K562 (cell line): ENCODE results near the gene KLHDC7B. TPM values are rescaled to one million over a fixed set of nuclear protein-coding genes. Genes with fewer than 3 reads are reported as not detected.

Experiments
- ATAC-seq: fragments of 200-7000 bp; cut with Tn5 transposase; 3 replicates; pipeline ENCODE4 v1.9.1; 2020; ENCODE audit warnings: moderate library complexity
- BruUV-seq: library from RNA; stranded (reverse); fragments of 400-500 nt; replicated peaks from 2 replicates; lab custom pipeline; 2021; lab: Mats Ljungman, UMichigan
- CTCF ChIA-PET: fragments of 300-600 bp; formaldehyde crosslinking; extraction: SDS; loops from one replicate; lab custom pipeline; 2021; ENCODE audit warnings: low intra/inter-chr PET ratio; lab: Yijun Ruan, JAX
- POLR2A ChIA-PET: fragments of 300-600, 350-650 bp; sonication (Branson Sonifier 250); formaldehyde crosslinking; extraction: SDS; loops from one replicate; lab custom pipeline; 2021; ENCODE audit warnings: antibody characterized with exemption, inconsistent platforms; lab: Yijun Ruan, JAX
- DNase-seq, 4 experiments: peaks; one replicate each; pipeline versions ENCODE4 v3.0.0 to v3.0.0-alpha.2; 2011 to 2018; ENCODE audit warnings: low spot score in 3 of 4, mixed read lengths in 3 of 4; ENCODE audit errors: extremely low read depth in 1 of 4
- FAIRE-seq: peaks from 2 replicates; lab custom pipeline; 2011; peaks lifted over from hg19 to GRCh38; lab: Jason Lieb, UNC
- H2AFZ ChIP-seq: 2 replicates; pipeline ENCODE4 v1.6.0; 2011; ENCODE audit warnings: low read depth, low read length, control low read depth, inconsistent platforms
- H3K27ac ChIP-seq: fragments of 200-600 bp; 3 replicates; pipeline ENCODE4 v1.8.0; 2011; ENCODE audit warnings: low read depth, mild to moderate bottlenecking, control low read depth, inconsistent platforms, low read length, moderate library complexity, mixed read lengths; ENCODE audit errors: extremely low read depth
- H3K27me3 ChIP-seq, 2 experiments: fragments of 300-600 bp in 1 of 2; 2 replicates in 1 of 2; 3 replicates in 1 of 2; pipeline versions ENCODE4 v1.6.0 to v1.8.0; 2011; ENCODE audit warnings: inconsistent platforms in 2 of 2, low read length in 2 of 2, mild to moderate bottlenecking in 1 of 2, mixed read lengths in 1 of 2, moderate library complexity in 1 of 2; ENCODE audit not compliant: control insufficient read depth in 2 of 2, insufficient read depth in 2 of 2
- H3K36me3 ChIP-seq: fragments of 300-600 bp; 3 replicates; pipeline ENCODE4 v1.8.0; 2011; ENCODE audit warnings: mild to moderate bottlenecking, low read length, inconsistent platforms; ENCODE audit not compliant: control insufficient read depth, insufficient read depth
- H3K4me1 ChIP-seq, 2 experiments: fragments of 200-600 bp in 1 of 2; replicated peaks in 1 of 2; 2 replicates in 1 of 2; 3 replicates in 1 of 2; pipeline versions ENCODE4 v1.5.1 to v1.8.0; 2011; ENCODE audit warnings: inconsistent platforms in 2 of 2, low read length in 2 of 2, mild to moderate bottlenecking in 1 of 2, mixed read lengths in 1 of 2, moderate library complexity in 1 of 2; ENCODE audit not compliant: control insufficient read depth in 2 of 2, insufficient read depth in 2 of 2
- H3K4me2 ChIP-seq: 2 replicates; pipeline ENCODE4 v1.6.1; 2011; ENCODE audit warnings: low read length, control low read depth, inconsistent platforms, mixed read lengths; ENCODE audit not compliant: insufficient read depth
- H3K4me3 ChIP-seq: fragments of 200-600 bp; sonication (generic), shearing (Covaris generic); 2 replicates; pipeline ENCODE4 v1.5.1; 2016; ENCODE audit warnings: control low read depth, inconsistent platforms
- H3K79me2 ChIP-seq: fragments of 200-600 bp; 3 replicates; pipeline ENCODE4 v1.8.0; 2011; ENCODE audit warnings: low read length, inconsistent platforms; ENCODE audit not compliant: control insufficient read depth, insufficient read depth
- H3K9ac ChIP-seq, 2 experiments: 2 replicates each; pipeline versions ENCODE4 v1.6.0 to v1.6.1; 2011; ENCODE audit warnings: low read depth in 2 of 2, low read length in 2 of 2, control low read depth in 1 of 2, inconsistent platforms in 1 of 2, mild to moderate bottlenecking in 1 of 2, mixed read lengths in 1 of 2; ENCODE audit not compliant: insufficient read depth in 1 of 2
- H3K9me1 ChIP-seq: one replicate; pipeline ENCODE4 v1.6.0; 2011; ENCODE audit warnings: inconsistent platforms, mild to moderate bottlenecking, low read length, moderate library complexity; ENCODE audit not compliant: control insufficient read depth, insufficient read depth
- H3K9me3 ChIP-seq: replicated peaks from 2 replicates; pipeline ENCODE4 v1.5.1; 2011; ENCODE audit warnings: low read depth, low read length, inconsistent platforms; ENCODE audit not compliant: control insufficient read depth, insufficient read depth
- H4K20me1 ChIP-seq: replicated peaks from 2 replicates; pipeline ENCODE4 v1.6.1; 2011; ENCODE audit warnings: low read length, inconsistent platforms, mixed read lengths; ENCODE audit not compliant: control insufficient read depth, insufficient read depth
- BHLHE40 ChIP-seq: IDR thresholded peaks from 2 replicates; pipeline ENCODE4 v1.6.1; 2011; ENCODE audit warnings: low read length, improper control_type of control experiment
- DDX20 ChIP-seq: fragments of 450-650 bp; IDR thresholded peaks from 2 replicates; pipeline ENCODE4 v1.6.1; 2016; ENCODE audit warnings: missing genetic modification characterization, low read depth, mild to moderate bottlenecking, missing compliant biosample characterization, moderate library complexity
- ELF2 ChIP-seq: fragments of 250-450 bp; sonication (Bioruptor Pico); IDR thresholded peaks from 2 replicates; pipeline ENCODE4 v1.5.0; 2021; ENCODE audit warnings: mild to moderate bottlenecking
- ESRRB ChIP-seq: fragments of 250-450 bp; sonication (Bioruptor Pico); IDR thresholded peaks from 2 replicates; pipeline ENCODE4 v1.5.0; 2020; ENCODE audit warnings: mild to moderate bottlenecking, moderate library complexity, borderline replicate concordance
- KDM4B ChIP-seq, 2 experiments: fragments of 450-650 bp in 1 of 2; sonication (generic) in 1 of 2; IDR thresholded peaks; 2 replicates each; pipeline ENCODE4 v1.6.1; 2016 to 2017; ENCODE audit warnings: borderline replicate concordance in 2 of 2, antibody characterized with exemption in 1 of 2, low read depth in 1 of 2, mild to moderate bottlenecking in 1 of 2
- KHSRP ChIP-seq: fragments of 450-650 bp; IDR thresholded peaks from 2 replicates; pipeline ENCODE4 v1.6.1; 2017
- MECOM ChIP-seq: fragments of 250-450 bp; sonication (Bioruptor Pico); IDR thresholded peaks from 2 replicates; pipeline ENCODE4 v1.8.0; 2022; ENCODE audit warnings: inconsistent platforms
- SUPT5H ChIP-seq: fragments of 450-650 bp; IDR thresholded peaks from 2 replicates; pipeline ENCODE4 v1.6.1; 2016
- ZNF282 ChIP-seq: sonication (generic); formaldehyde crosslinking; IDR thresholded peaks from 2 replicates; pipeline ENCODE4 v1.8.1; 2023; ENCODE audit warnings: missing genetic modification reagents
- ZNF57 ChIP-seq: fragments of 450-650 bp; formaldehyde crosslinking; IDR thresholded peaks from 2 replicates; pipeline ENCODE4 v1.4.0; 2020; ENCODE audit warnings: mild to moderate bottlenecking, moderate library complexity
- ZNF79 ChIP-seq: fragments of 250-450 bp; sonication (Bioruptor Pico); IDR thresholded peaks from 2 replicates; pipeline ENCODE4 v1.4.0; 2020; ENCODE audit warnings: low read depth, mild to moderate bottlenecking, moderate library complexity
- WGBS: fragments of 100-300 bp; shearing (Covaris generic); methylation state at CpG from one replicate; pipeline ENCODE4 v1.1.6; 2016; ENCODE audit warnings: low coverage, mixed read lengths; ENCODE audit not compliant: insufficient coverage; ENCODE audit errors: missing lambda C conversion rate; 5-methylcytosine and 5-hydroxymethylcytosine counted together
- in situ Hi-C: fragments of 300-500 bp; cut with MboI; formaldehyde crosslinking; loops from 4 replicates; pipeline ENCODE4 v1.15.0; 2018; ENCODE audit warnings: inconsistent platforms, mixed read lengths
- intact Hi-C: fragments of 100-400 bp; cut with micrococcal nuclease; formaldehyde crosslinking; loops from 2 replicates; pipeline ENCODE4 v1.14.2; 2022
- polyA plus RNA-seq, 8 experiments: library from polyadenylated mRNA; depleted of rRNA in 4 of 8; stranded (reverse) in 5 of 8; unstranded in 3 of 8; fragments of >200 nt; fragmentation: Nextera tagmentation in 2 of 8; fragmentation: Illumina TruSeq in 1 of 8; extraction: Ambion mirVana in 2 of 8; extraction: Trizol in 1 of 8; gene quantifications; 2 replicates each; pipeline versions ENCODE4 v1.2.1 to v1.2.3, GENCODE V29; 2011 to 2014; ENCODE audit warnings: inconsistent platforms in 1 of 8, missing spikeins in 1 of 8
- total RNA-seq, 7 experiments: library from RNA; depleted of rRNA in 6 of 7; stranded (reverse); fragments of >200 nt in 6 of 7; fragmentation: Illumina TruSeq in 2 of 7; extraction: Trizol in 2 of 7; gene quantifications; 2 replicates each; pipeline versions ENCODE4 v1.2.1 to v1.2.3, GENCODE V29; 2011 to 2021; ENCODE audit warnings: low replicate concordance in 1 of 7
- TF ChIP-seq, protein P1 (sequence below): sonication (generic); formaldehyde crosslinking; IDR thresholded peaks from 2 replicates; pipeline ENCODE4 v1.8.1; 2023; ENCODE audit warnings: mild to moderate bottlenecking, missing genetic modification reagents, moderate library complexity
- TF ChIP-seq, protein P2 (sequence below), 2 experiments: fragments of 150-350 bp in 1 of 2; IDR thresholded peaks; 2 replicates each; pipeline ENCODE4 v1.6.1; 2012 to 2016; ENCODE audit warnings: low read depth in 2 of 2, low read length in 2 of 2, mild to moderate bottlenecking in 1 of 2, moderate library complexity in 1 of 2
- TF ChIP-seq, protein P3 (sequence below): fragments of 450-650 bp; IDR thresholded peaks from 2 replicates; pipeline ENCODE4 v1.6.1; 2016; ENCODE audit warnings: borderline replicate concordance

Gene KLHDC7B
- total and polyA plus RNA-seq, 9 of the 15 experiments (the other 6 are each of a cell fraction or from before 2014, with no cell fraction given): 0.04 to 0.22 (median 0.05) TPM; not detected in 4

DNA sequence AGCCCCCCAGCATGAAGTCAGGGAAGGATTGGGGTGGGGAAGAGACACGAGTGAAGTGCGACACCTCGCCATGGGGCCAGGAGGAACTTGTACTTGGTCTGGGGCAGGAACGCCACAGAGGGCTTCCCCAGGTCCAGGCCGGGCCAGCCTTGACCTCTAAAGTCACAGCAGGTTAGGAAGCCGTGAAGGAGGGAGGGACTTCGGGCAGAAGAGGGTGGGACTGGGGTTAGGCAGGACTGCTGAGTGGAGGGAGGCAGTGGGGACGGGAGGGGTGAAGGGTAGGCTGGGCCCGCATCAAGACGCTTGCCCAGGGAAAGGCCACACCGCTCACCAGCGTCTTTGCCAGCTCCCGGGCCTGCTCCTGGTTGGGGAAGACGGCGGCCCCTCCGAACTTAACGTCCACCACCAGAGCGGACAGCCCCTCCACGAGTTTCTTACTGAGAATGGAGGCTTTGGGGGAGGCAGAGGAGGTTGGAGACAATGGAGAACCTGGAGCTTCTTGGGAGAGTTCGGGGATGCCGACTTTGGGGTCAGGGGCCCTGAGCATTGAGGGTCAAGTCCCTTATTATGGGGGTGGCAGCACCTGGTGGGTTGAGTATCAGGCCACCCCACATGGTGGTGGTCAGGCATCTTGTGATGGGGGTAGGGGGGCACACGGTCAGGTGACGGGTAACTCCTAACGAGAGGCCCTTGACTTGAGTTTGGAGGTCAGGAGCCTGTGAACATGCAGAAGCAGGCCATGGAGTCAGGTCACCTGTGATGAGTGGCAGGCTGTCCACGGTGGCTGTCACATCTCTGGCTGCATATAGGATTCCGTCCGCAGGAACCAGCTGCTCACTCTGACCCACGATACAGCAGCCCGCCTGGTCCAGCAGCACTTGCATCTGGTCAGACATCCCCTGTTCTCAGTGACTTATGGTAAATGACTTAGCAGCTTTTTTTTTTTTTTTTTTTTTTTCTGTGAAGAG is 18.6 kb upstream of the KLHDC7B start:
- peak overlapping the region; percentile 89 for H3K27ac ChIP-seq
- CTCF ChIA-PET: no interaction called here
- H4K20me1 ChIP-seq: peaks cover 12% of the 10 kb centered on the region; the same call in 1 of the 2 replicates
- intact Hi-C loops: loop anchor here (1.0 to 5.0 kb wide), 2 partner anchors 7 to 35 kb away; partner anchors contain the start of gene SYCE3
- no peaks in the 10 kb centered on the region for H3K27me3 ChIP-seq
- 0 out of 2 replicates have a peak, but pooled peaks cover 2% of the 10 kb centered on the region for H3K9me3 ChIP-seq
- no peaks in the 10 kb centered on the region for H3K9me1 ChIP-seq
- FAIRE-seq (peak; percentile 74), DNase-seq (peak; percentile 64 to 81 (median 70)), ATAC-seq (peak; percentile 69)
- H3K4me3 ChIP-seq: peak overlapping the region; percentile 71
- WGBS: 45% methylated on average over 17 of the region's 29 CpGs
- H2AFZ ChIP-seq: peak overlapping the region; percentile 77
- in situ Hi-C loops: no loop called here
- peaks cover 8 to 81% of the 10 kb centered on the region in 2 experiments; a peak in 4 of 5 replicates for H3K4me1 ChIP-seq
- TSS peak; percentile 45 for BruUV-seq
- H3K36me3 ChIP-seq: peaks cover 26% of the 10 kb centered on the region; the same call in 1 of the 3 replicates
- POLR2A ChIA-PET: interaction anchor here (0.6 to 2.3 kb wide), 5 partner anchors 13 to 36 kb away, joined by 3 to 8 read pairs (median 5); partner anchors contain the start of genes LMF2, NCAPH2 and SYCE3
- peak overlapping the region; percentile 86 to 96 for H3K9ac ChIP-seq
- H3K79me2 ChIP-seq: peaks cover 34% of the 10 kb centered on the region
- peak overlapping the region; percentile 88 for H3K4me2 ChIP-seq
- no peak for TF ChIP-seq ZNF57 (CRISPR knock-in tag)
- no peak for TF ChIP-seq MECOM (CRISPR knock-in tag)
- TF ChIP-seq, protein P1, sequence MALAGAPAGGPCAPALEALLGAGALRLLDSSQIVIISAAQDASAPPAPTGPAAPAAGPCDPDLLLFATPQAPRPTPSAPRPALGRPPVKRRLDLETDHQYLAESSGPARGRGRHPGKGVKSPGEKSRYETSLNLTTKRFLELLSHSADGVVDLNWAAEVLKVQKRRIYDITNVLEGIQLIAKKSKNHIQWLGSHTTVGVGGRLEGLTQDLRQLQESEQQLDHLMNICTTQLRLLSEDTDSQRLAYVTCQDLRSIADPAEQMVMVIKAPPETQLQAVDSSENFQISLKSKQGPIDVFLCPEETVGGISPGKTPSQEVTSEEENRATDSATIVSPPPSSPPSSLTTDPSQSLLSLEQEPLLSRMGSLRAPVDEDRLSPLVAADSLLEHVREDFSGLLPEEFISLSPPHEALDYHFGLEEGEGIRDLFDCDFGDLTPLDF (CRISPR knock-in tag): no peak
- no peak for TF ChIP-seq ZNF79 (CRISPR knock-in tag)
- no peak for TF ChIP-seq ZNF282 (CRISPR knock-in tag)
- TF ChIP-seq, protein P2, sequence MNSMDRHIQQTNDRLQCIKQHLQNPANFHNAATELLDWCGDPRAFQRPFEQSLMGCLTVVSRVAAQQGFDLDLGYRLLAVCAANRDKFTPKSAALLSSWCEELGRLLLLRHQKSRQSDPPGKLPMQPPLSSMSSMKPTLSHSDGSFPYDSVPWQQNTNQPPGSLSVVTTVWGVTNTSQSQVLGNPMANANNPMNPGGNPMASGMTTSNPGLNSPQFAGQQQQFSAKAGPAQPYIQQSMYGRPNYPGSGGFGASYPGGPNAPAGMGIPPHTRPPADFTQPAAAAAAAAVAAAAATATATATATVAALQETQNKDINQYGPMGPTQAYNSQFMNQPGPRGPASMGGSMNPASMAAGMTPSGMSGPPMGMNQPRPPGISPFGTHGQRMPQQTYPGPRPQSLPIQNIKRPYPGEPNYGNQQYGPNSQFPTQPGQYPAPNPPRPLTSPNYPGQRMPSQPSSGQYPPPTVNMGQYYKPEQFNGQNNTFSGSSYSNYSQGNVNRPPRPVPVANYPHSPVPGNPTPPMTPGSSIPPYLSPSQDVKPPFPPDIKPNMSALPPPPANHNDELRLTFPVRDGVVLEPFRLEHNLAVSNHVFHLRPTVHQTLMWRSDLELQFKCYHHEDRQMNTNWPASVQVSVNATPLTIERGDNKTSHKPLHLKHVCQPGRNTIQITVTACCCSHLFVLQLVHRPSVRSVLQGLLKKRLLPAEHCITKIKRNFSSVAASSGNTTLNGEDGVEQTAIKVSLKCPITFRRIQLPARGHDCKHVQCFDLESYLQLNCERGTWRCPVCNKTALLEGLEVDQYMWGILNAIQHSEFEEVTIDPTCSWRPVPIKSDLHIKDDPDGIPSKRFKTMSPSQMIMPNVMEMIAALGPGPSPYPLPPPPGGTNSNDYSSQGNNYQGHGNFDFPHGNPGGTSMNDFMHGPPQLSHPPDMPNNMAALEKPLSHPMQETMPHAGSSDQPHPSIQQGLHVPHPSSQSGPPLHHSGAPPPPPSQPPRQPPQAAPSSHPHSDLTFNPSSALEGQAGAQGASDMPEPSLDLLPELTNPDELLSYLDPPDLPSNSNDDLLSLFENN (IDR thresholded peaks at IDR 0.05; ENCODE audit: low read depth in 2 of 2, low read length in 2 of 2): no peak
- TF ChIP-seq DDX20 (tag): no peak
- no peak for TF ChIP-seq ELF2
- TF ChIP-seq KHSRP: no peak
- no peak for TF ChIP-seq BHLHE40
- TF ChIP-seq ESRRB (CRISPR knock-in tag): no peak
- TF ChIP-seq KDM4B (IDR thresholded peaks at IDR 0.05; ENCODE audit: borderline replicate concordance in 2 of 2, low read depth in 1 of 2): no peak; a peak in 1 of 4 replicates
- peak; percentile 68 for TF ChIP-seq SUPT5H
- TF ChIP-seq, protein P3, sequence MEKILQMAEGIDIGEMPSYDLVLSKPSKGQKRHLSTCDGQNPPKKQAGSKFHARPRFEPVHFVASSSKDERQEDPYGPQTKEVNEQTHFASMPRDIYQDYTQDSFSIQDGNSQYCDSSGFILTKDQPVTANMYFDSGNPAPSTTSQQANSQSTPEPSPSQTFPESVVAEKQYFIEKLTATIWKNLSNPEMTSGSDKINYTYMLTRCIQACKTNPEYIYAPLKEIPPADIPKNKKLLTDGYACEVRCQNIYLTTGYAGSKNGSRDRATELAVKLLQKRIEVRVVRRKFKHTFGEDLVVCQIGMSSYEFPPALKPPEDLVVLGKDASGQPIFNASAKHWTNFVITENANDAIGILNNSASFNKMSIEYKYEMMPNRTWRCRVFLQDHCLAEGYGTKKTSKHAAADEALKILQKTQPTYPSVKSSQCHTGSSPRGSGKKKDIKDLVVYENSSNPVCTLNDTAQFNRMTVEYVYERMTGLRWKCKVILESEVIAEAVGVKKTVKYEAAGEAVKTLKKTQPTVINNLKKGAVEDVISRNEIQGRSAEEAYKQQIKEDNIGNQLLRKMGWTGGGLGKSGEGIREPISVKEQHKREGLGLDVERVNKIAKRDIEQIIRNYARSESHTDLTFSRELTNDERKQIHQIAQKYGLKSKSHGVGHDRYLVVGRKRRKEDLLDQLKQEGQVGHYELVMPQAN: 0 out of 2 replicates have a peak, but pooled peaks have one; percentile 21
